Esophagus muscularis mucosa (tissue), 4 donors: ENCODE results near the gene ABTB2.

ENCODE experiments used
- EP300 ChIP-seq: sonication (generic); formaldehyde crosslinking; IDR thresholded peaks from one replicate; pipeline ENCODE4 v1.6.1; 2017; ENCODE audit warnings: antibody characterized with exemption
- POLR2A ChIP-seq: fragments of 450-650 bp; IDR thresholded peaks from one replicate; pipeline ENCODE4 v1.6.1; 2017; ENCODE audit warnings: antibody characterized with exemption, moderate library complexity, mild to moderate bottlenecking, low read depth
- POLR2AphosphoS5 ChIP-seq, 2 donors: sonication (generic); formaldehyde crosslinking; IDR thresholded peaks; one replicate each; pipeline ENCODE4 v1.6.1; 2017; ENCODE audit warnings: antibody characterized with exemption in 2 of 2
- TF ChIP-seq, protein P1 (sequence below), 3 experiments: fragments of 200-600 bp in 2 of 3; fragments of 450-650 bp in 1 of 3; sonication (generic) in 2 of 3; IDR thresholded peaks; one replicate each; pipeline ENCODE4 v1.5.1; 2017 to 2019; ENCODE audit warnings: antibody characterized with exemption in 3 of 3, mild to moderate bottlenecking in 2 of 3, moderate library complexity in 1 of 3

DNA sequence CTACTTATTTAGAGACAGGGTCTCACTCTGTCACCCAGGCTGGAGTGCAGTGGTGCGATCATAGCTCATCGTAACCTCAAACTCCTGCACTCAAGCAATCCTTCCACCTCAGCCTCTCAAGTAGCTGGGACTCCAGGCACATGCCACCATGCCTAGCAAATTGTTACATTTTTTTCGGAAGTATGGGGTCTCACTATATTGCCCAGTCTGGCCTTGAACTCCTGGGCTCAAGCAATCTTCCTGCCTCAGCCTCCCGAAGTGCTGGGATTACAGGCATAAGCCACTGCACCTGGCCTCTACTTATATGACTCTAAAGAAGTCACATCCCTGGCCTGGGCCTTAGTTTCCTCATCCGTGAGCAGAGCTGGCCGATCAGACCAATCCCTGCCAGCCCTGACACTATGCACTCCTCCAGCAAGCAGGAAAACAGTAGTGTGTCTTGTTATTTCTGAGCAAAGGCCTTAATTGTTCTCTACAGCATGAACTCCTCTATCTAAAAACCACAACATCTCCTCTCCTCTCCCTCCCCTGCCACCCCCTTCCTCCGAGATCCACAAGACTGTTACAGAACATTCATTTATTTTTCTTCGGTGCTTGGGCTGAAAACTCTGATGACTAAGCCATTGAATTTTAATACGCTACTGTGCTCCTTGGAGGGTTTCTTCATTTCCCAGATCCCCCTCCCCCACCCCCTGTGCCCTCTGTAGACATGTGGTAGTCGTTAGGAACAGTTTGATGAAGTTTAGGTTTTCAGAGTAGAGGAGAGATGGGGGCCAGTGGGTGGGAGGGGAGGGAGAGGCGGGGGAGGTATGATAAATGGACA, 91.5 kb downstream of the ABTB2 start:
- TF ChIP-seq, protein P1, sequence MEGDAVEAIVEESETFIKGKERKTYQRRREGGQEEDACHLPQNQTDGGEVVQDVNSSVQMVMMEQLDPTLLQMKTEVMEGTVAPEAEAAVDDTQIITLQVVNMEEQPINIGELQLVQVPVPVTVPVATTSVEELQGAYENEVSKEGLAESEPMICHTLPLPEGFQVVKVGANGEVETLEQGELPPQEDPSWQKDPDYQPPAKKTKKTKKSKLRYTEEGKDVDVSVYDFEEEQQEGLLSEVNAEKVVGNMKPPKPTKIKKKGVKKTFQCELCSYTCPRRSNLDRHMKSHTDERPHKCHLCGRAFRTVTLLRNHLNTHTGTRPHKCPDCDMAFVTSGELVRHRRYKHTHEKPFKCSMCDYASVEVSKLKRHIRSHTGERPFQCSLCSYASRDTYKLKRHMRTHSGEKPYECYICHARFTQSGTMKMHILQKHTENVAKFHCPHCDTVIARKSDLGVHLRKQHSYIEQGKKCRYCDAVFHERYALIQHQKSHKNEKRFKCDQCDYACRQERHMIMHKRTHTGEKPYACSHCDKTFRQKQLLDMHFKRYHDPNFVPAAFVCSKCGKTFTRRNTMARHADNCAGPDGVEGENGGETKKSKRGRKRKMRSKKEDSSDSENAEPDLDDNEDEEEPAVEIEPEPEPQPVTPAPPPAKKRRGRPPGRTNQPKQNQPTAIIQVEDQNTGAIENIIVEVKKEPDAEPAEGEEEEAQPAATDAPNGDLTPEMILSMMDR (IDR thresholded peaks at IDR 0.05) = no peak
- no peak for TF ChIP-seq POLR2AphosphoS5 (IDR thresholded peaks at IDR 0.05)
- no peak for TF ChIP-seq EP300
- no peak for TF ChIP-seq POLR2A
